IPS-18a (cell line): ENCODE data around the gene AGPAT4.
"Not testable (repeated sequence)": the region's sequence is repeated elsewhere in the genome, so short reads cannot be mapped to it uniquely, and the experiment has no call there.

Source experiments
- H3K27ac ChIP-seq: one replicate; pipeline ENCODE4 v1.5.1; 2013; ENCODE audit warnings: low read length
- H3K27me3 ChIP-seq: one replicate; pipeline ENCODE4 v1.6.1; 2013; ENCODE audit warnings: mild to moderate bottlenecking, low read length; ENCODE audit not compliant: control insufficient read depth, insufficient read depth
- H3K36me3 ChIP-seq: one replicate; pipeline ENCODE4 v1.6.1; 2013; ENCODE audit warnings: low read depth, low read length; ENCODE audit not compliant: control insufficient read depth
- H3K4me1 ChIP-seq: one replicate; pipeline ENCODE4 v1.6.1; 2013; ENCODE audit warnings: low read depth, low read length; ENCODE audit not compliant: control insufficient read depth
- H3K4me3 ChIP-seq: one replicate; pipeline ENCODE4 v1.5.1; 2013; ENCODE audit warnings: low read length
- H3K9ac ChIP-seq: one replicate; pipeline ENCODE4 v1.6.1; 2013; ENCODE audit warnings: mild to moderate bottlenecking, low read length, moderate library complexity
- H3K9me3 ChIP-seq: one replicate; pipeline ENCODE4 v1.6.1; 2013; ENCODE audit warnings: low read depth, low read length; ENCODE audit not compliant: control insufficient read depth

Gene AGPAT4

DNA sequence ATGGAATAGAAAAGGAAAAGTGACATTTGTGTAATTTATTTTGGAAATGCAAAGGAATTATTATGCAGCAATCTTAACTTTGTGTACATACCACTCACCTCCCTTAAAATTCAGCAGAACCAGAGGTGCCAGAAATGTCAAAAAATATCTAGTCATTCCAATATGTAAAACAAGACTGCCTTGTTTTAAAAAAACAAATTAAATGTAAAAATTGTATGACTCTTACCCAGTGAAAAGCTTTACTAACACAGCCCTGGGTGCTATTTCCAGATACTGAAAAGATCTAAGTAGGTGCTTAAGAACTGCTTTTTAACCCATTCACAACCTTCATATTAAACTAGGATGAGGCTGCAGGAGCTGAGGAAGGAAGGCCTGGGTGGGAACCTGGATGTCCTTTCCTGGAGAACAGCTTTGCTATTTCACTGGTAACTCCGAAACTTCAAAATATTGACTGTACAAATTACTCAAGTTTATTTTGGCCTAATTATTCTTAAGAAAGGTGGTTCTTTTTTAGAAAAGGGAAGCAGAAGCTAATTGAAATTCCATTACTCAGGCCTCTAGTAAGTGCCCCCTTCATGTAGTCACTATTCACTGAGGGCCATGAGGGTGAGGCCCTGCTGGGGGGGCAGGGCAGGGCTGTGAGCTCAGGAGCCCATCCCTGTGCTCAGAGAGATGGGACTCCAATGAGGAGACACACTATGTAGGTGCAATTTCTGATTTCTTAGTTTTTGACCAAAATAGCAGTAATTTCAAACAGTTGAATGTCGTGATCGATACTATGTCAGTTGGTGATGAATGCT lies 142.7 kb downstream of the AGPAT4 start:
- no peaks in the 10 kb centered on the region for H3K27me3 ChIP-seq
- peaks cover 15% of the 10 kb centered on the region for H3K36me3 ChIP-seq
- H3K4me1 ChIP-seq, result no peaks in the 10 kb centered on the region
- no peak overlapping the region for H3K9ac ChIP-seq
- no peak overlapping the region for H3K4me3 ChIP-seq
- peaks cover 15% of the 10 kb centered on the region for H3K9me3 ChIP-seq
- no peak overlapping the region for H3K27ac ChIP-seq

DNA sequence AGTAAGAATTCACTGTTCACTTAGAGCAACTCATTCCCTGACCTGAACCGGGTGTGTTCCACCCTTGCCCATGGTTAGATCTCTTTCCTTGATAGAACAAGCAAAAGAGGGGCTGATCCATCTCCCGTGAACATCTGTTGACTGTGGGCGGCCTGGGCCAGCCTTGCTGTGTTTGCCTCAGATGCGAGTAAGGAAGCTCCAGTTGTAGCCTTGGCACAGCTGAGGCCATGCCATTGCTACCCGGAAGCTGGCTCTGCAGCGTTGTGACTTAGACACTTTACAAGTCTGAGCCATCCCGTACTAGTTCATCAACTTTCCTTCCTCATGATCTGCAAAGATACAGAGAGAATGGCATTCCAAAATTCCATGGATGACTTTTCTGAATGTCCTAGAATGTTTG lies 143.3 kb downstream of the AGPAT4 start:
- no peaks in the 10 kb centered on the region for H3K4me1 ChIP-seq
- H3K4me3 ChIP-seq, result no peak overlapping the region
- no peak overlapping the region for H3K9ac ChIP-seq
- peaks cover 19% of the 10 kb centered on the region for H3K9me3 ChIP-seq
- H3K27me3 ChIP-seq, result no peaks in the 10 kb centered on the region
- no peak overlapping the region for H3K27ac ChIP-seq
- peaks cover 12% of the 10 kb centered on the region for H3K36me3 ChIP-seq

DNA sequence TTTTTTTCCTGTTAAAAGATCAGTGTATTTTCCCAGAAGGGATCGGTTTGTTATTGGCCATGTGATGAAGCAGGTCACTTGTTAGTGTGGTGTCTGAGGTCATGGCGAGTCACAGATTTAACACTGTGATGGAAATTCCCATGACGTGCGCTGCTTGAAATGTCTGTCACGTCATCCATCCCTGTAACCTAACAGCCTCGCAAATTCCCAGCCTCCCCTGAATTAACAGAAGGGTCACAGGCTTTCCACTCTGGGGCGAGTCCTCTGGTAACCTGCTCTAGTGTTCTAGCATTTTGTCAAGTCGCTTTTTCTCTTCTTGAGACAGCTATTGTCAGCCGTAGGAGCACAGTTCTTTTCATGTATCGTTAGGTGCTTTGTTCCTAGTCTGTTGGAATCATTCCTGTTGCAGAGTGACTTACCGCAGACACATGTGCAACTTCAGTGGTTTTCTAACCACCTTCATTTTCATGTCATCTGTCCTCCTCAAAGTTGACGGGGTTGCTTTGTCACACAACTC lies 145.1 kb downstream of the AGPAT4 start:
- Histone ChIP-seq H3K27me3 (no peaks in the 10 kb centered on the region), H3K4me1 (no peaks in the 10 kb centered on the region), H3K9me3 (peaks cover 30% of the 10 kb centered on the region), H3K4me3 (no peak overlapping the region), H3K36me3 (peaks cover 5% of the 10 kb centered on the region), H3K27ac (no peak overlapping the region), H3K9ac (no peak overlapping the region)

DNA sequence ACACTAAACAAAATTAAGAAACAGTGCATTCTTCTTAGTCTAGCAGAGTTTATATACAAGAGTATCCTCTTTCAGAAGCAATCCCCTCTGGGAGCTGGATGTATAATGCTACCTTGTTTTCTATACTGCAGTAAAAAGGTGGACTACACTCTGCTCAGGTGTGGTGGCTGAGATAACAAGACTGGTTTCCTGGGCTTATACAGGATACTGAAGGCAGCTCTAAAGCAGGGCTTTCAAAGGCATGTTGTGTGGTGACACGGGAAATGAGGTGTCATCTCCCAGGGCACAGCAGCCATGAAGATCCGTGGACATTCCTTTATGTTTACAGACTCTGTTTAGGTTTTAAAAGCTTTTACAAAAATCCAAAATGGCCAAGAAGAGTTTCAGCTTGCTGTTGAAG lies 145.6 kb downstream of the AGPAT4 start:
- H3K9me3 ChIP-seq, result peaks cover 32% of the 10 kb centered on the region
- H3K4me1 ChIP-seq, result no peaks in the 10 kb centered on the region
- H3K36me3 ChIP-seq, result peaks cover 5% of the 10 kb centered on the region
- H3K4me3 ChIP-seq, result no peak overlapping the region
- H3K27me3 ChIP-seq, result no peaks in the 10 kb centered on the region
- no peak overlapping the region for H3K27ac ChIP-seq
- H3K9ac ChIP-seq, result no peak overlapping the region

DNA sequence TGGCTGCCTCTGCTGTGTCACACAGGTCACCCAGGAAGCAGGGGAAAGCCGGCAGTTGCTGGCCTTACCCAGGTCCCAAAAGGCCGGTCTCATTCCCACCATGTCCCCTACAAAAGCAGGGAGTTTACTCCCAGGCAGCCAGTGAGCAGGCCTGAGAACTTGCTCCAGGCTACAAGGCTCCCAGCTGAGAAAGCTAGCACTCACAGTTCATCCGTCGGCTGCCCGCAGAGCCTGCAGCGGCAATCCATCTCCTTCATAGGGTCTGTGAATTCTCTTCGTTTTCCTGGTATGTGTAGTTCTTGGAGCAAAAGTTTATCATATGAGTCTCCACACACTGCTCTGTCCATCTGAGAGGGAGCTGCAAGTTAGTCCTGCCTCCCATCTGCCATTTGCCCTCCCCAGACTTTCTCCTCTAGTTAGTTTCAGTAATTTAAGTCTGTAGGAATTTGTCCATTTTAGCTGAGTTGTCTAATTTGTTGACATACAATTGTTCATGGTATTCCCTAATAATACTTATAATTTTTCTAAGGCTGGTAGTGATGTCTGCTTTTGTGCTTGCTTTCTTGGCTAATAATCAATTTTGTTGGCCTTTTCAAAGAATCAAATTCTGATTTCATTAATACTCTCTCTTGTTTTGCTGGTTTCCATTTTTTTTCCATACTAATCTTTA lies 146.7 kb downstream of the AGPAT4 start:
- Histone ChIP-seq H3K27me3 (no peaks in the 10 kb centered on the region), H3K27ac (no peak overlapping the region), H3K9me3 (peaks cover 38% of the 10 kb centered on the region), H3K4me1 (no peaks in the 10 kb centered on the region), H3K9ac (no peak overlapping the region), H3K4me3 (no peak overlapping the region), H3K36me3 (peaks cover 5% of the 10 kb centered on the region)

DNA sequence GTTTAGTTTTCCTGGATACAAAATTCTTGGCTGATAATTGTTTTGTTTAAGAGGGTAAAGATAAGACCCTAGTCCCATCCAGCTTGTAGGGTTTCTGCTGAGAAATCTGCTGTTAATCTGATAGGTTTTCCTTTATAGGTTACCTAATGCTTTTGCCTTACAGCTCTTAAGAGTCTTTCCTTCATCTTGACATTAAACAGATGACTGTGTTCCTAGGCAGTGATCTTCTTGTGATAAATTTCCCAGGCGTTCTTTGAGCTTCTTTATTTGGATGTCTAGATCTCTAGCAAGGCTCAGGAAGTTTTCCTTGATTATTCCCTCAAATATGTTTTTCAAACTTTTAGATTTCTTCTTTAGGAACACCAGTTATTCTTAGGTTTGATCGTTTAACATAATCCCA lies 148.3 kb downstream of the AGPAT4 start:
- no peak overlapping the region for H3K9ac ChIP-seq

DNA sequence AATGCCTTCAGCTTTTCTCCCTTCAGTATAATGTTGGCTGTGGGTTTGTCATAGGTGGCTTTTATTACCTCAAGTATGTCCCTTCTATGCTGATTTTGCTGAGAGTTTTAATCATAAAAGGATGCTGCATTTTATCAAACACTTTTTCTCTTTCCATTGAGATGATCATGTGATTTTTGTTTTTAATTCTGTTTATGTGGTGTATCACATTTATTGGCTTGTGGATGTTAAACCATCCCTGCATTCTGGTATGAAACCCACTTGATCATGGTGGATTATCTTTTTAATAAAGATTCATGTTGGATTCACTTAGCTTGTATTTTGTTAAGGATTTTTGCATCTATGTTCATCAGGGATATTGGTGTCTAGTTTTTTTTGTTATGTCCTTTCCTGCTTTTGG lies 150.5 kb downstream of the AGPAT4 start:
- H3K4me3 ChIP-seq, H3K27ac ChIP-seq, H3K36me3 ChIP-seq, H3K9ac ChIP-seq, H3K4me1 ChIP-seq, H3K27me3 ChIP-seq: not testable (repeated sequence)
- H3K9me3 ChIP-seq, result peaks cover 38% of the 10 kb centered on the region

More for the DNA sequence above, 148.3 kb downstream of the AGPAT4 start:
- Histone ChIP-seq H3K36me3 (no peaks in the 10 kb centered on the region), H3K4me1 (no peaks in the 10 kb centered on the region), H3K9me3 (peaks cover 38% of the 10 kb centered on the region), H3K27me3 (no peaks in the 10 kb centered on the region), H3K4me3 (no peak overlapping the region), H3K27ac (no peak overlapping the region)

DNA sequence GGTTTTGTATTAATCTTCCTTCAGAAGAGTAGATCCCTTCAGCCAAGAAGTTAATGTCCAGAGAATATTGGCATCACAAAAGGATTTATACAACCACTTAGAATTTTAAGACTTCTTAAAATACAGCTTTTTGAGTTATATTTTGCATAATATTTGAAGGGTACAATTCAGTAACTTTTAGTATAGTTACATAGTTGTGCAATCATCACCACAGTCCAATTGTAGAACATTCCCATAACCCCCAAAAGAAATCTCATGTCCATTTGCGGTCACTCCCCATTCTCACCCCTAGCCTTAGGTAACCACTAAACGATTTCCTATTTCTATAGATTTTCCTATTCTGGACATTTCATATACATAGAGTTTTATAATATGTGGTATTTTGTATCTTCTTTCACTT lies 155.9 kb downstream of the AGPAT4 start:
- Histone ChIP-seq H3K9me3 (peaks cover 2% of the 10 kb centered on the region), H3K4me3 (no peak overlapping the region), H3K36me3 (peaks cover 37% of the 10 kb centered on the region), H3K27ac (no peak overlapping the region), H3K27me3 (no peaks in the 10 kb centered on the region), H3K9ac (no peak overlapping the region), H3K4me1 (no peaks in the 10 kb centered on the region)

DNA sequence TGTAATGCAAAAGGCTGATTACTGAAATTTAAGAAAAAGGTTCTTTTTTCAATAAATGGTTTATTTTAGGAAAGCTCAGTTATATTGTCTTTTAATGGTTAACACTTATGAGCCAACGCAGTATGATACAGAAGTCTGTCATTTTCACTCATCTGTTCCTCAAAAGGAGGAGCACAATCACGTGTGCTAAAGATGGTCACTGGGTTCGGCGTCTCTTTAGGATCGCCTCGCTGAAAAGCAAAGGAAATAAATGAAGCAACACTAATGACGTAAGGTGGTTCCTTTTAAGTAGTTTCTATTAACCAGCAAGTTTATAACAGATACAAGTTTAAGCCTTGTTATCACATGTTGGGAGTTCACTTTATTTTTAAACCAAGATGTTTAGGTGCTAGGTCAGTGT lies 156.6 kb downstream of the AGPAT4 start:
- Histone ChIP-seq H3K27me3 (no peaks in the 10 kb centered on the region), H3K9me3 (no peaks in the 10 kb centered on the region), H3K36me3 (peaks cover 44% of the 10 kb centered on the region), H3K9ac (no peak overlapping the region), H3K4me1 (no peaks in the 10 kb centered on the region), H3K27ac (no peak overlapping the region), H3K4me3 (no peak overlapping the region)

DNA sequence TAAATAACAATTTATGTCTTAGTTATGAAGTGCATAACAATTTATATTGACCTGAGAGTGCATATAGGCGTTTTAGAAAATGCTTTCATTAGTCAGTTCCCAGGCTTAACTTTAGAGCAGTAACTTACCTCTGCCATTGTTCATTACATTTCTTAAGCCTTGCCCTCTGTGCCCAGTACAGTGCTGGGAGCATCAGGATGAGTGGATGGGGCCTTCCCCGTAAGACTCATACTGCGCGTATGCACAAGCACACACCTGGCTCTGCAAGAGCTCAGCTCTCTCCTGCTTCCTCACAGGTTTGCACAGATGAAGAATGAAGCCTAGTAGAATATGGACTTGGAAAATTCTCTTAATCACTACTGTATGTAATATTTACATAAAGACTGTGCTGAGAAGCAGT lies 157.3 kb downstream of the AGPAT4 start:
- Histone ChIP-seq H3K9ac (no peak overlapping the region), H3K27ac (no peak overlapping the region), H3K9me3 (no peaks in the 10 kb centered on the region), H3K4me1 (no peaks in the 10 kb centered on the region), H3K4me3 (no peak overlapping the region), H3K27me3 (no peaks in the 10 kb centered on the region), H3K36me3 (peaks cover 51% of the 10 kb centered on the region)

DNA sequence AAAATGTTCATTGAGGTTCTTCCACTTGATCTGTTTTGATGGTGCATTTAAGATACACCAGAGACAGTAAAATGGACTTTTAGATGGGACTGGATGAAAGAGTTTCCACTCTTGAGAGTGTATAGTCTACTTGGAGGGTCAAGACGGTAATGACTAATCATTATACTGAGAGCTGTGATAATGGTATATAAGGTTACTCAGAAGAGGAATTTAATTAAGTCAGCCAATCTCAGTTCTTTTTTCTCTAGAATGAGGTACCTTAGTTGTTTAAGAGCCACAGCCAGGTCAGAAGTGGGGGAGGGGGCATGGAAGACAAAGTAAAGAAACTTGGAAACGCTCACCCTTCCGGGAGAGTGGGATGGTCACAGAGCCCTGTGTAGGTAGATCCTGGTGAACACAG lies 158.4 kb downstream of the AGPAT4 start:
- H3K36me3 ChIP-seq, result peaks cover 62% of the 10 kb centered on the region
- no peak overlapping the region for H3K27ac ChIP-seq
- no peak overlapping the region for H3K9ac ChIP-seq
- no peak overlapping the region for H3K4me3 ChIP-seq
- no peaks in the 10 kb centered on the region for H3K9me3 ChIP-seq
- H3K4me1 ChIP-seq, result no peaks in the 10 kb centered on the region
- H3K27me3 ChIP-seq, result no peaks in the 10 kb centered on the region

DNA sequence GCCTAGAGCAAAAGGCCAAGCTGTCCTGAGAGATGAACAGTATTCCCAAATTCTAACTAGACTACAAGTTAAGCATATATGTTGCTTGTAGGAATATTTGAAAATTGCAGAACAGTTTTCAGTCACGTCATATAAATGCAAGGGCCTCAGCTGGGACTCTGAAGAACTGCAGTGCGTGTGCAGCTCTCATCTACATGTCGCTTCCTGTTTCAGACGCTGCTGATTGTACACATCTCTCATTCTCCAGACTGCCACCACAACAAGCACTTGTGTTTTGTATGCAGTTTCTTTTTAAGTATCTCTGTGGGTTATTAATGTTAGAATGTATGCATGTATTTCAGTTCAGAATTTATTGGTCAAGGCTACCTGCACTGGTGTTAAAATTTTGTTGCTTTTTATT lies 162.6 kb downstream of the AGPAT4 start:
- no peaks in the 10 kb centered on the region for H3K27me3 ChIP-seq
- no peaks in the 10 kb centered on the region for H3K4me1 ChIP-seq
- peaks cover 77% of the 10 kb centered on the region for H3K36me3 ChIP-seq
- no peak overlapping the region for H3K4me3 ChIP-seq
- H3K27ac ChIP-seq, result no peak overlapping the region
- no peak overlapping the region for H3K9ac ChIP-seq
- H3K9me3 ChIP-seq, result no peaks in the 10 kb centered on the region
